ENCODE results near the gene OTOF.

Gene OTOF

GRCh38 chr2:26477911-26478253 lies at the start of gene OTOF:
OTOF (minus strand) TSS chr2:26478124.
- no peak for DNase-seq

DNA sequence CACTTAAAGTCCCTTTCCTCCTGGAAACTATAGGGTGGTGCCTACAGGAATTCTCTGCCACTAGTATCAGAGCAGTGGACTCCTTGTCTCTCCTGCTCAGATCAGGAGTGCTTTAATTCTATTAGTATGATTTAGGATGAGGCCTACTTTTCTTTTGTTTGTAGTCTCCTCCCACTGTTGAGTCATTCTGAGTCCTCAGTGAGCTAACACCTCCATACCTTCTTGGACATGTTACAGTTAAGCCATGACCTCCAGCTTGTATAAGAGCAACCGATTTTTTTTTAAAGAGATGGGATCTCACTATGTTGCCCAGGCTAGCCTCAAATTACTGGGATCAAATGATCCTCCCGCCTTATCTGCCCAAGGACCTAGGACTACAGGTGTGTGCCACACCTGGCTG lies 48.7 kb upstream of the OTOF start:
- DNase-seq, result no peak

DNA sequence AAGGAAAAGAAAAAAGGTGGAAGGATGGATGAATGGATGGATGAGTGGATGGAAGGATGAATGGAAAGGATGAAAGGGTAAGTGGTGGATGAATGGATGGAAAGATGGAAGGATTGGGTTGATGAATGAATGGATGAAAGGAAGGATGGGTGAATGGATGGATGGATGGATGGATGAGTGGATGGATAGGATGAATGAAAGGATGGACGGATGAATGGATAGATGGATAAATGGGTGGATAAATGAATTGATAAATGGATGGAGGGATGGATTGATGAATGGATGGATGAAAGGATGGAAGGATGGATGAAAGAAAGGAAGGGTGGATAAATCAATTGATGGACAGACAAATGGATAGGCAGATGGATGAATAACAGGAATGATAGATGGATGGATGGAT lies 48.2 kb upstream of the OTOF start:
- no peak for DNase-seq

DNA sequence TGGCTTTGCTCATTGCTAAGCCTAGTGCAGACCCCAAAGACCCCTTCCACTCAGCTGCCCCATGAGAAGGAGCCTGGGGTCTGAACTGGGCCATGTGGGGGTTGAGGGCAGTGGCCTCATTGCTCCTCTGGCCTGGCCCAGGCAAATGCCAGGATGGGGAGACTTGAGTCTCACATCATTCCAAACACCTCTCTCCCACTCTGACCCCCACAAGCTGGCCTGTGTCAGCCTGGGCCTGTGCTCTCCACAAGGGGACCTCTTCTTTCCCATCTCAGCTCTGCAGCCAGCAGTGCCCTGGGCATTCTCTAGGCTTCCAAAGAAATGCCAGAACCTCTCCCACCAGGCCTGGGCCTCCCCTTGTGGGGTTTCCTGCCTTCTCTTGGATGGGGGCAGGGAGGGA lies 45.8 kb upstream of the OTOF start:
- no peak for DNase-seq

DNA sequence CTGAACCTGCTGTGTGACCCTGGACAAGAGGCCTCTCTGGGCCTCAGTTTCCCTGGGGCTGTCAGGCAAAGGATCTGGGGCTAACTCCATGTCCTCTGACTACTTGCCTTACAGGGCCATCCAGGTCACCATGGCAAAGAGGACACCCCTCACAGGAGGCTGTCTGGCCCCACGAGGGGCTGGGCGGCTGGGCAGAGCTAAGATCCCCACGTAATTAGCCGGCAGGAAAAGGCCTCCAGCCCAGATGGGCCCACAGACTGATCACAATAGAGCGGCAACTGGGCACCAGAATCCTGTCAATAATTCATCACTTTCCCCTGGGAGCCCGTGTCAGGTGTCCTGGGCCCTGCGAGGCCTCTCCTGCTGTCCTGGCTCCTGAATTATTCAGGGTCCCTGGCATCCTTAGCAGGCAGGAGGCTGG lies 44.8 kb upstream of the OTOF start:
- DNase-seq, result no peak

DNA sequence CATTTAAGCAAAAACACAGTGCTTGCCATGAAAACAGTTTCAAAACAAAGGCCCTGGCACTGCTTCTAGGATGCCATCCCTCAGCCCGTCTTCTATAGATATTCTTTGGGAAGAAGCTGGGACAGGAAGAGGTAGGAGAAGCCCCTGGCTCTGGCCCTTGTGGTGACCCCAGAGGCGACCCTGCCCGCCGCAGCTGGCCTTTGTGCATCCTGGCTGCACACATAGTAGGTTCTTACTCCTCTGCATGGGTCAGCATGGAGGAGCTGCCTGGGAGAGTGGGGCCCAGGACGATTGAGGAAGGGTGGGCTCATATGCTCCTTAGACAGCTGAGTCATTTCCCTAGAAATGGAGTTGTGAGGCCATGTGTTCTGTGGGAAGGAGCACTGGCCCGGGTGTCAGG lies 44.4 kb upstream of the OTOF start:
- DNase-seq, result no peak

DNA sequence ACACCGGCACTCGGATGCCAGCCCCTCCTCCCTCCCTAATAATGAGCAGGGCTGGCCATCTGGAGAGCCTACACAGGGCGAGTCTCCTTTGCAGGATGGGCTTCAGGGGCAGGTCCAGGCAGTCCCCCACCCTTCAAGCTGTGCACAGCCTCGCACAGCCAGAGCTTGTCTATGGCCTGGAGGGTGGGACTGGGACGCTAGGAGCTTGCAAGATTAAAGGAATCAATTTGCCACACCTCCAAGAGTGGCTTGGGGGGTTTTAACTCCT lies 43.9 kb upstream of the OTOF start:
- no peak for DNase-seq

DNA sequence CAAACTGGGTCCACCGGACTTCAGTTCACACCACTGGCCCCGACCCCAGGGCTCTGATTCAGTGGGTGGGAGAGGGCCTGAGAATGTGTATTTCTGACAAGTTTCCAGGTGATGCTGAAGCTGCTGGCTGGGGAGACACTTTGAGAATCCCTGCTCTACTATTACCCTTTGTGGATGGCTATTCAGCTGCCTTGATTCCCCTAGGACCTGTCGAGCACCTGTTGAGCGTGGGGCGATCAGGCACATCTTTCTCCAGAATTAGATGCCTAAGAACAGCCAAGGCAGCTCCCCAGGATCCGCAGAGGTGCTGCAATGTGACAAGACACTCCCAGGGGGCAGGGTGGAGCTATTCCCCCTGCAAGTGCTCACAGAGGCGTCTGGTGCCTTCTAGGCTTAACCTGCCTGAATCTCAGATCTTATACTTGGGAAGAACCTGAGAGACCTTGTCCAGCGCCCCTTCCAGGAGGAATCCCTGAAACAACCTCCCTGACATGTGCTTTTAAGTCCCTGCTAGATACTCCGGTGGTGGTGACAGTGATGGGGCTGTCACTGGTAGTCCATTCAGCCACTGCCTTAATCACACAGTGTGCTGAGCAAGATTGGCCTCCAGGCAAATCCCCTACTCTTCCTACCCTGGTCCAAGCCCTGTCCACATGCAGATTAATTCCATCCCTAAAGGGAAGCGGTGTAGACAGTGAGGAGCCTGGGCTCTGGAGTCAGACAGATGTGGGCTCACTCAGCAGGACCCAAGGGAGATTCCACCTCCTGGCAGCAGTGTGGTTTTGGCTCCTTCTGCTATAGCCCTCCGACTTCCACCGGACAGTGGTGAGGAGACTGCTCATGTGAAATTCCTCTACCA lies 43.4 kb upstream of the OTOF start:
- peak; percentile 88 for DNase-seq

DNA sequence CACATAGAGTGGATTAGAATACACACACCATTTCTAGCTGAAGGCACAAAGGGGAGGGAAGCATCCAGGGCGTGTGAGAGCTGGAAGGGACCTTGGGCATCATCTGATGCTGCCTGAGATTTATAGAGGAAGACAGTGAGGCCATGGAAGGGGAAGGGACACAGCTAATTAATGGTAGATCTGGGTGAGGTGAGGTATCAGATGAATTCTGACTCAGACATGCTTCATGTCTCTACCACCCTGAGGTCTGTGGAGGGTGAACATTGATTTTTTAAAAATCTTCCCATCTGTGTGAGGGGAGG lies 42.2 kb upstream of the OTOF start:
- DNase-seq, result no peak

GRCh38 chr2:26519396-26520147 lies 41.6 kb upstream of the OTOF start:
- no peak for DNase-seq

DNA sequence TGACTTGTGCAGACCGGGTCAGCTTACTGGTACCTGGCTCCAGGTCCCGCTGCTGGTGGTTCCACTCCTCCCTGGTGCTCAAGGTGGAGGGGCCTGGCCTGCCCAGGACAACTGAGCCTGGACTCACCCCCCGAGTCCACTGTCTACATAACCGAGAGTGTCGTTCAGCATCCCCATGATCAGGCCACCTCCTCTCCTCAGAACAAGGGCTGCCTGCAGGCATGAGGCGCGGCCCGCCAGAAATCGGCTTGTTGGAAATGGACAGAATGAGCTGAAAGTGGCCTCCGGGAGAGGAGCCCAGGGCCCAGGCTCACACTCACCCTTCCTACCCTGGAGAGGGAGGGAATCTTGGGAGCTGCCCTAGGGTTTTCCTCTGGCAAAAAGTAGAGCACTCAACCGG lies 38.9 kb upstream of the OTOF start:
- DNase-seq, result no peak

- no peak for DNase-seq
Measured at GRCh38 chr2:26516246-26516645, 38.3 kb upstream of the OTOF start.

DNA sequence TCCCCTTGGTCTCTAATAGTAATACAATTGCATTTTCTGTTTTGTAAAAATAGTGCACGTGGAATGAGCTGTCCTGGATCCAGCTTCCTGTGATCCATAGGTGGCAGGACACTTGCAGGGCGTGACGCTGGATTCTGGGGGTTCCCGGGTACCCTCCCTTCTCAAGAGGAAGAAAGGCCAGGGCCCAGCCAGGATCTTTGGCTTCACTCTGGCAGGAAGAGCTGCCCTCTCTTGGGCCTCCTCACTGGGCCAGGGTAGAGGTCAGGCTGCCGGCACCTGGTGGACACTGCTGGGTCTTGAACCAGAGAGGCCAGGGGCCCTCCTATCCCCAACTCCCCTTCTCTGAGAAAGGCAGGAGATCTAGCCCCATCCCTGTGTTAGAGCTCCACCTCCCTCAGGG lies 37.8 kb upstream of the OTOF start:
- DNase-seq, result no peak

GRCh38 chr2:26514045-26514444 lies 36.1 kb upstream of the OTOF start:
- no peak for DNase-seq

DNA sequence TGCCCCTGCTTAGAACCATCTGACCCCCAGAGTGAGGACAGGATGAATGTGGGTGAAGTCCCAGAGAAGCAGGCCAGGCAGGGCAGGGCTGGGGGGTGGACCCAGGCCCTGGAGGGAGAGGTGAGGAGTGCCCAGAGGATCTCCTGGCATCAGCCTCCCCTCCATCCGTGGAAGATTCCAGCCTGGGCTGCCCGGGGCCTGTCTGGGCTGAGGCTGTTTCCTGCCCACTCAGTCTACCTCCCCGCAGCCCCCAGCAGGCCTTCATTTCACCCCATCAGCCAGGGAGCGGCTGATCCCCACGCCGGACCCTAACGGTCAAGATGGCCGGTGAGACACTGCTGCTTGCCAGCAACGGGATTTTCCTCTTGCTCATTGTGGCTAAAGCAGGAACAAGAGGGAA lies 35.3 kb upstream of the OTOF start:
- no peak for DNase-seq

GRCh38 chr2:26511466-26511865 lies 33.5 kb upstream of the OTOF start:
- DNase-seq, result no peak

DNA sequence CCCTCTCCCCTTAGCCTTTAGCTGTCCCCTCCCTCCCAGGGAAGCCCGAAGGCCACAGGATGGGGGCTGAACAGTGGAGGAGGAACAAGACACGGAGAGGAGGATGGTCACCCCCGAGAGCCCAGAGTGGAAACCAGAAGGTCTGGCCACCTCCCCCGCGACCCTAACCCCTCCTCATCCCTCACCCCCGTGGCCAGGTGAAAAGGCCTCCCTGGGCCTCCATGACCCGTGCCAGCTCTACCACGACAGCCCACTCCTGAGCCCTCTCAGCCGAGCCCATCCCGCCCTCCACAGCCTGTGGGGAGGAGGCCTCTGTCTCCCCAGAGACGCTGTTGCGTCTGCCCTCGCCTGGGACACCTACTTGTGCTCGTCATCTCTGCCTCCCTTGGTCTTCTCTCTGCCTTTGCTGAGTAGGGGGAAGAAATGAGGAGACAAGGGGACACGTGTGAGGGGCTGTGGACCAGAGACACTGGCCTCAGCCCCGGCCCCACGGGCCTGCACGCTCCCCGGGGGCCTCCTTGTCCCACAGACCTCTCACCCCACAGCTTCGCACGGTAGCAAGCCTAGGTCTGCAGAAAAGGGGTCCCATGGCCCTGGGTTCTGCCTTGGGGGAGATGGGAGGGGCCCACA lies 32.5 kb upstream of the OTOF start:
- DNase-seq, result no peak

DNA sequence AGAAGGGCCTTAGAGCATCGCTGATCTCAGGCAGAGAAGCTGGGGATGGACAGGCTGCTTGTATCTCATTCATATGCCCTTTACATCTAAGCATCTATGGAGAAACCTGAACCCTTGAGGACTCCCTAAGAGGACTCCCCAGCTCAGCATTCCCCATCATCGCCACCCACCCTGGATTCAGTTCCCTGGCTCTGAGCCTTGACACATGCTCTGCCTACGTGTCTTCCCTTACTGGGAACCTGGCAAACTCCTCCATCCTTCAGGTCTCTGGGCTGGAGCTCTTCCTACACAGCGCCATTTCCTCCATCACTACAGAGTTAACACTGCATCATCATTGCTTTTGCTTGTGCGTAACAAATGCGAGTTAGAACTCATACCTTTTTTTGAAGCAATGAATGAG lies 31.2 kb upstream of the OTOF start:
- no peak for DNase-seq

DNA sequence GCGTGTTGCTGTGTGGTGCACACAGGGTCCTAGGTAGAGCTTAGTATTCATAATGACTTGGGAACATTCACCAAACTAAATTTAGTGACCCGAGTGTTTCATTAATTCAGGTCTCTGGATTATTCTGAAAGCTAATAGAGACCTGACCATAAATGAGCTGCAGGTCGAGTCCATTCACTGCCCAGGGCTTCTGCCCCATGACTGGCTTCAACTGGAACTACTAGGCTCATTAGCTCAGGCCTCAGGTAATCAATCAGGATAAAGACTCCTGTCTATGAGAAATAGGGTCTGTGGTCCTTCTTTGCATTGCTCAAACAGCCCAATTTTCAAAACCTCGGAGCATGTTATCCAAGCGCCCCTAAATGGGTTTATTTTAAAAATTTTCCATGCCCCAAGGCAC lies 30.0 kb upstream of the OTOF start:
- no peak for DNase-seq

DNA sequence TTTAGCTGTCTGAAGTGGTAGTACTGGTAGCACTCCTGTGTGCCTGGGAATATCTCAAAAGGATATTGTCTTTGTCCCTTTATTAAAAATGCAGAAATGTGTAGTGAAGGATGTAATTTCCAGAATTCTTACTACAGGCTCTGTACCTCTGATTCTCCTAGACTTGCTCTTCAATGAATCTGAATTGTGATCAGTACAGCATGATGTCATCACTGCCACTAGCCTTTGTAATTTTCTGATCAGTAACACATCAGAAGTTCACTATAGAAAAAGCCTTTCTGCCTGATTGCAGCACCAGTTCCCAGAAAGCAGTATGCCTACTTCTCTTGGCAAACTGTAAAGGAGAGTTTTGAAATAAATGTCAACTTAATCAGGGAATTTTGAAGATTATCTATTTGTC lies 29.2 kb upstream of the OTOF start:
- DNase-seq, result no peak

GRCh38 chr2:26506279-26506678 lies 28.4 kb upstream of the OTOF start:
- DNase-seq, result no peak

- no peak for DNase-seq
Measured at GRCh38 chr2:26504002-26504401, 26.1 kb upstream of the OTOF start.

DNA sequence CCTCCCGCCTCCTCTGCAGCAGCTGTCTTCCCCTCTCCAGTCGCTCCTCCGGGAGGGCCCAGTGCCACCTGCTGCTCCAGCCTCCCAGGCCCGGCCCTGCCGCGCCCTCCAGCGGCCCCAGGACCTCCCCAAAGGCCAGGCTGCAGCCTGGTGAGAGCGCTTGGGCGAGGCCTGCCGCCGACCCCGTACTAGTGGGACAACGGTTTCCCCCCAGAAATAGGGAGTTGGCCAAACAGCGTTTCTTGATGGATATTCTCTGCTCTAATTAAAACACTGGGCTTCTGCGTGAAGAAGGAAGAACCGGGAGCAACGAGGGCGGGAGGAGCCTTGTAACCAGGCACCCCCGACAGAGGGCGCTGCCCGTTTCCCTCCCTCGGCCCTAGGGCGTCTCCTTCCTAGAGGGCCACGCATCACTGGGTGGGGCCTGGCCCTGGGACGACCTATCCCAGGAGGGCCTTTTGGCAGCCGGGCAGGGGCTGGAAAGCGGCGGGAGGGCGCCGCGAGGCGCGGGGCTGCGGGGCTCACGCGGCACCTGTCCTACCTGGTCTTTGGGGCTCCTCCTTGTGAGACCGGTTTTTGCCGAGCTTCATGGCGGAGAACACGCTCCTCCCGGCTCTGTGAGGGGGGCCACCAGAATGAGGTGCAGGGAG lies 25.4 kb upstream of the OTOF start:
- peak; percentile 98 for DNase-seq

GRCh38 chr2:26500406-26500805 lies 22.5 kb upstream of the OTOF start:
- DNase-seq, result no peak
